GM18951 (cell line): Measurements from ENCODE around the gene STARD6.
A peak's percentile ranks its signal among the peaks of the same experiment; 100 is the strongest.

Experiments
- POLR2A ChIP-seq: IDR thresholded peaks from 4 replicates; pipeline ENCODE4 v1.6.1; 2011; ENCODE audit warnings: mild to moderate bottlenecking; ENCODE audit not compliant: insufficient read length, insufficient read depth; ENCODE audit errors: extremely low read depth
- in situ Hi-C: fragments of 300-500 bp; cut with MboI; formaldehyde crosslinking; loops from one replicate; pipeline ENCODE4 v1.12.0; 2022; ENCODE audit warnings: low sequenced_read_pairs, mixed read lengths, inconsistent platforms; ENCODE audit not compliant: unreplicated experiment

The STARD6 gene, protein sequence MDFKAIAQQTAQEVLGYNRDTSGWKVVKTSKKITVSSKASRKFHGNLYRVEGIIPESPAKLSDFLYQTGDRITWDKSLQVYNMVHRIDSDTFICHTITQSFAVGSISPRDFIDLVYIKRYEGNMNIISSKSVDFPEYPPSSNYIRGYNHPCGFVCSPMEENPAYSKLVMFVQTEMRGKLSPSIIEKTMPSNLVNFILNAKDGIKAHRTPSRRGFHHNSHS

DNA sequence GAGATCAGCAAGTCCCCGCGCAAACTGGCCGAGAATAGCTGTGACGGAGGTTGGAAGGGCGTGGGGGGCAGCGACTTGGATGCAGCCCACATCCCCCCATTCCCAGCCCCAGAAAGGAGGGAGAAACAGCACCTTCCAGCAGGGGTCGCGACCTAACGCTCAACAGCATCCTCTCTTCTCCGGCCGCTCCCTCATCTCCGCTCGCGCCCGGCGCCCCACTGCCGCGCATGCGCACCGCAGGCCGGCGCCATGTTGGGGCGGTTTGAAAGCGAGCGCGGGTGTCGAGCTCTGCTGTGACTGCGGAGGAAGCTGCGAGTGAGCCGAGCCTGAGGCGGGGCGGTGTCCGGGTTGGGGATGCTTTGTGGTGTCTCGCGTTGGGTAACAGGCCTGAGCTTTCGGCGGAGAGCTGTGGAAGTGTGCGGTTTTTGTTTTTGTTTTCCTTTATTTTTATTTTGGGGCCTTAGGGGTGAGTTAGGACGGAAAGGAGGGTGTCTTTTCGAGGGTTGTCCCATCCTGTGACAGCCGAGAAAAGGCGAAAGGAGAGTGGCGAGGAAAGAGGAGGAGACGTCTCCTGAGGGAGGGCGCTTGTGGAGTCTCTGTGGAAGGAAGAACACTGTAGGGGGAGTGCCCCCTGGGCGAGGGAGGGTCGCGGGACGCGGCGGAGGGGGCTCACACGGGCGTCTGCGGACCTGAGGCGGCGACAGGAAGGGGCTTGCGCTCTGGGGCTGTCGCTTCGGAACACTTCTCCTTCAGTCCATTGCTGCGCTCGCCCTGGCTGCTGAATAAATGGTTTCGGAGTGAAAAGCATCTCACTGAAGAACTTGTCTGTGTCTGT lies at the start of gene STARD6, which contains the start of gene C18orf54:
Gene STARD6 (minus strand): TSS at position 199 of the 835 bp plus-strand sequence. CDS start 3,285 bp downstream, outside the sequence.
Gene C18orf54 (plus strand): TSS at position 247 of the 835 bp plus-strand sequence. CDS start 2,667 bp downstream, outside the sequence.
- peak; percentile 90 for TF ChIP-seq POLR2A
- in situ Hi-C loops: no loop called here

DNA sequence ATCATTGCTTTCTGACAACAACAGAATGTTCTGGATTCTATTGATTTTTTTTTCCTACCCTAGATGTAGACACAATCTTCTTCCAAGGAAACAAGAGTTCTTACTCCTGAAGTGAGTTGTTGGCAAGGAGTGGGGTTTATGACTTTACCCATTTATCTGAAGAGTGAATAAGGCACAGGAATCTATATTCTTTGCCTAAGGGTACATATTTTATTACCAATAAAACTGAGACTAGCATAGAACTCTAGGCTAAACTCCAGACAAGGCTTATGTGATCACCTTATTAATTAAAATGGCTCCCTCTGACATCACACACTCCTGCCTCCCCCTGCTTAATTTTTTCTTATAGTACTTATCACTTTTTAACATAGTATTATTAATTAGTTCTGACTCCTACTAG lies 47.6 kb upstream of the STARD6 start:
- no peak for TF ChIP-seq POLR2A
- in situ Hi-C loops: no loop called here

DNA sequence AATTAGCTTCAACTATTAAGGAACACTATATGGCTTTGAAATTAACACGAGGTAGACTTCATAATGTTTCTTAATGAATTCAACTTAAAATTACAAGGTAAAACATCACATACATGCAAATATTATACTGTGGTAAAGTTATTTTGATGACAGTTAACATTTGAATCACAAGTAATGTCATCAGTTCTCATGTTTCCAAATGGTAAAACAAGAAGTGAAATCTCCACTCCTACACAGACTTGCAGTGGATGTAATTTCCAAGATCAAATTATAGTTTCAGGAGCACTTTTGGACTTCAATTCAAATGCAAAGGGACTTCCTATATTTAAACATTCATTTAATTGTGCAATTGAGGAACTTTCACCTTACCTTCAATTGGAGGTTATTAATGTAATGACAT lies 39.1 kb upstream of the STARD6 start:
- TF ChIP-seq POLR2A: no peak
- in situ Hi-C loops: no loop called here

DNA sequence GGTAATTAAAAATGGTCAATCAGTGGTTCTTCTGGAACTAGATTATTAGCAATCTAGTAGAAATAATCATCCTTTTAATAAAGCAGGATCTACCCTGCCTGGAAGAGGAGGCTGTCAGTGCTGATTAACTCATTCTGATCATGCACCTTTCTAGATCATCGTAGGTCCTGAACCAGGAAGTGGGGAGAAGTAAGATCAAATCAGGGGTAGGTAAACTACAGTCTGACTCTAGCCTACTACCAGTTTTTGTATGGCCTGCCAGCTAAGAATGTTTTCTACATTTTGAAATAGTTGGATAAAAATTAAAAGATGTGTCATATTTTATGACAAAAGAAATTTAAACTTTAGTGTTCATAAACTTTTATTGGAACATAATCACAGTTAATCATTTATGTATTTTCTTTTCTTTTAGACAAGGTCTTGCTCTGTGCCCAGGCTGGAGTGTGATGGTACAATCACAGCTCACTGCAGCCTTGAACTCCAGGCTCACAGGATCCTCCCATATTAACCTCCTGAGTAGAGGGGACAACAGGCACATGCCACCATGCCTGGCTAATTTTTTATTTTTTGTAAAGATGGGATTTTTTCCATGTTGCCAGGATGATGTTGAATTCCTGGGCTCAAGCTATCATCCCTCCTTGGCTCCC lies 36.1 kb upstream of the STARD6 start:
- no peak for TF ChIP-seq POLR2A
- in situ Hi-C loops: no loop called here

DNA sequence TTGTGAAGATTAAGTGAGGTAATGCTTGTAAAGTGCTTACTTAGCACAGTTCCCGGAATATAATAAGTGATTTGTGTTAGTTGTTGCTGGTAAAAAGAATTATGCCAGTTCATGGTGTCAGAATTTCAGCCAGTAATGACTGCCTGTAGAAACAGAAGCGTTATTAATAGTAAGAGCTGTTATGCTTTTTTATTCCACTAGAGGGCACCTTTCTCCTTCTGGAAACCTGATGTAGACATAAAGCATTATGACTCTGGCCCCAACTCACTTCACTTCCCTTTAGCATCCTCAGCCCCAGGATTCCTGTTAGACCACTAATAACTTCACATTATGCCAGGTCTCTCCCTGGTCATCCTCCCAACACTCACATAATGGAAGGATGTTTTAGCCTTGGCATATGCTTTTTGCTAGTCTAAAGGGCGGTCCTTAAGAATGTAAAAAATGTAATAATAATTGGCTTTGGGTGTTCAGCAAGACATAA lies 34.9 kb upstream of the STARD6 start:
- in situ Hi-C loops: no loop called here
- TF ChIP-seq POLR2A: no peak

DNA sequence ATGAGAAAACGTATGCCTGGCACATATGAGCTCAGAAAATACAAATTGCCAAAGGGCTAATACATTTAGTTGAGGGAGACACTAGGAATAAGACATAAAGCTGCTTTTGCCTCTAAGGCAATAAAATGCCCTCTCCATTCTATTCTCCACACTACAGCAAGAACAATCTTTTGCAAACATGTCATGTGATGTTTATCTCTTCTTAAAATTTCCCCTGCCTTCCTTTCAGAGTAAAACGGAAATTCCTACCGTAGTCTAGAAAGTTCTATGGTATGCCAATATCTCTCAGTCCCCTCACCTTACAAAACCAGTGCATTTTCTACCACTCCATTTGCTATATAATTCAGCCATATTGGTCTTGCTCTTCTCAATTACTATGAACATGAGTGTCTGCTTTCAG lies 33.2 kb upstream of the STARD6 start:
- in situ Hi-C loops: no loop called here

DNA sequence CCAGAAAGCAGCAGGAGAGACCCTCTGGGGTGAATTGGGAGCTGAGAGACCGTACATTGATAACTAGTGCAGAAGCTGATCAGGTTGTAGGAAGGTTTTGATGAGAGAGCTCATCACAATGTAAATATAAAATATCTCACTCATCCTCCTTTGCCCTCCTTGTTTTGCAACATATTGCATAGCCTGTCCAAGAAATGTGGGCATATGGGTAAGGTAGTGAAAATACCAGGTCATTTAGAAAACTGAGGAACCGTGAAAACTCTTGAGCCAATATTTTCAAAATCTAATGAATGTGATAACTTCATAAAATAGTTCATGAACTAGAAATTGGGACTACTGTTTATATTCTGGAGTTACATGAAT lies 31.5 kb upstream of the STARD6 start:
- no peak for TF ChIP-seq POLR2A
- in situ Hi-C loops: loop anchor here (10.0 kb wide), 1 partner anchor 164 kb away; the partner anchor contains the start of gene MBD2

More for the DNA sequence above, 33.2 kb upstream of the STARD6 start:
- no peak for TF ChIP-seq POLR2A

DNA sequence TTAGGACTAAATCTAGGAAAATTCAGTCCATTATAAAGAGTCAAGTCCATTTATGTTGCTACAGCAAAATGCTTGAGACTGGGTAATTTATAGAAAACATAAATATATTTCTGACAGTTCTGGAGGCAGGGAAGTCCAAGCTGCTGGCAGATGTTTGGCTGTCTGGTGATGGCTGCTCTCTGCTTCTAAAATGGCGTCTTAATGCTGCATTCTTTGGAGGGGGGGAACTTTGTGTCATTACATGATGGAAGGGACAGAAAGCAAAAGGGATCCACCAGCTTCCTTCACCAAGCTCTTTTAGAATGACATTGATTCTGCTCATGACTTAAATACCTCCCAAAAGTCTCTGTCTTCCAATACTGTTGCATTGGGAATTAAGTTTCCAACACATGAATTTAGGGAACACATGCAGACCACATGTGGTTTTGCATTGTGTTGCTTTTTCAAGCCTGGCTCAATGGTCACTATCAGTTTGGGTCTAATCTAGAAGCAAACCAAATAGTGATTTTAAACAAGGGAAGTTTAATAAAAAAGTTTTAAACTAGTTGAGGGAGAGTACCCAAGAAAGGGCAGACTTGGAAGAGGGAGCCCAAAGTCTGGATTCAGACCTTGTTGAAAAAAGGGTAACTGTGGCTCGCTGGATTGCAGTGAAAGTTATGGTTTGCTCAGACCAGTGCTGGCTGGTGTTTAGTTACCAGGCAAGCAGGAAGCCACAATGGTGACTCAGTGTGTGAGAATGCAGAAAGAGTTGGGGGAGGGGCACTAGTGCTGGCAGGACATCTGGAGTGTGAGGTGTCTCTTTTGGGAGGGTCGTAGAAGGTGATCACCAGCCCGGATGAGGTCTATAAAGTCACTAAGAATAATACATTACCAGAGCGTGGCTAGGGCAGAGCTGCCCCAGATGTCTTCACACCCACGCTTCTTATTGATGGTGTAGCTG lies 30.8 kb upstream of the STARD6 start:
- in situ Hi-C loops: loop anchor here (10.0 kb wide), 1 partner anchor 164 kb away; the partner anchor contains the start of gene MBD2
- TF ChIP-seq POLR2A: no peak

DNA sequence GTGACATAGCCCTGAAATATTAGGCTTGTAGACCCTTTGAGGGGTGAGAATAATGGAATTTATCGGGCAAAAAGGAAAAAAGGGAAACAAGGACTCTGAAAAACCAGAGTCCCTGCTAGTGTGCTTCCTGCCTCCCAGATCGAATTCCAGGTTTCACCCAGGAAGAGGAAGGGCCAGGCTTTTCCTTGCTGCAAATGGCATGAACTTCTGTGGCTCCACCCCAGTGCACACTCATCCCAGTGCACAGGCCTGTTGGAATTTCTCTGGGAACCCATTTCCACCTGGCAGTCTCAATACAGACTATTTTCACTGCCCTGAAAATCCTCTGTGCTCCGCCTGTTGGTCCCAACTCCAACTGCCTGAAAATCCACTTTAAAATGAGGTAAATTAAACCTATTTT lies 30.0 kb upstream of the STARD6 start:
- in situ Hi-C loops: loop anchor here (10.0 kb wide), 1 partner anchor 163 kb away; the partner anchor contains the start of gene MBD2

DNA sequence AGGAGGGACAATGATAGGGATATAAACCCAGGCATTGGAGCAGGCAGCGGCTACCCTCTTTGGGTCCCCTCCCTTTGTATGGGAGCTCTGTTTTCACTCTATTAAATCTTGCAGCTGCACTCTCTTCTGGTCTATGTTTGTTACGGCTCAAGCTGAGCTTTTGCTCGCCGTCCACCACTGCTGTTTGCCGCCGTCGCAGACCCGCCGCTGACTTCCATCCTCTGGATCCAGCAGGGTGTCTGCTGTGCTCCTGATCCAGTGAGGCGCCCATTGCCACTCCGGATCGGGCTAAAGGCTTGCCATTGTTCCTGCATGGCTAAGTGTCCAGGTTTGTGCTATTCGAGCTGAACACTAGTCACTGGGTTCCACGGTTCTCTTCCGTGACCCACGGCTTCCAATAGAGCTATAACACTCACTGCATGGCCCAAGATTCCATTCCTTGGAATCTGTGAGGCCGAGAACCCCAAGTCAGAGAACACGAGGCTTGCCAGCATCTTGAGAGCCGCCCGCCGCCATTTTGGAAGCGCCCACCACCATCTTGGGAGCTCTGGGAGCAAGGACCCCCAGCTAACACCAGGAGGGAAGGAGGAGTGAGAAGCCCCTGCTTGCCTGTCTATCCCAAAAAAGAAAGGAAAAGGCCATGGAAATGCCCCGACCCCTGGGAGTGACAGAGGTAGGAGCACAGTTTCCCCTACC lies 29.3 kb upstream of the STARD6 start:
- in situ Hi-C loops: loop anchor here (10.0 kb wide), 1 partner anchor 162 kb away; the partner anchor contains the start of gene MBD2

More for the DNA sequence above, 30.0 kb upstream of the STARD6 start:
- TF ChIP-seq POLR2A: no peak

DNA sequence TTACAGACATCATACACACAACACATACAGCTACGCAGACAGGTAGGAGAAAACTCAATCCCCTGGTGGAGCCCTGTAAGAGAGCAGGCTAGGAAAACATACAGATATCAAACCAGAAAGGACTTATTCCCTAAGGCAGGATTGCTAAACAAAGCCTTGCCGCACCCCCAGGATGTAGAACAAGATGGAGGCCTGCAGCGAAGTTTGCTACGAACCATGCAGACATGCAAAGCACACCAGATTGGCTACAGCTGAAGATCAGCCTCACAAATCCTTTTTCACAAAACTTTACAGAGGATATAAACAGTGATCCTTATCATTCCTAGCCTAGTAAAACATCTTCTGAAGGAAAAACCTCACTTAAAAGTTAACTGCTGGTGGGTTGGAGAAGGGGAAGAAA lies 28.4 kb upstream of the STARD6 start:
- in situ Hi-C loops: loop anchor here (10.0 kb wide), 1 partner anchor 161 kb away; the partner anchor contains the start of gene MBD2
- no peak for TF ChIP-seq POLR2A
